ENCODE measurements around the gene SORCS2. TPM values are rescaled to one million over a fixed set of nuclear protein-coding genes. Genes with fewer than 3 reads are reported as not detected.

Gene SORCS2
- total and polyA plus RNA-seq, 2 of the 8 experiments (the other 6 are each of a cell fraction or from before 2014, with no cell fraction given): 0.36 to 1.8 TPM

- TF ChIP-seq FOSL1 (IDR thresholded peaks at IDR 0.05; ENCODE audit: insufficient read depth, low read depth, low read length) (no peak), GTF2F1 (IDR thresholded peaks at IDR 0.05; ENCODE audit: borderline replicate concordance, low read depth, low read length) (no peak), CEBPB (IDR thresholded peaks at IDR 0.05; ENCODE audit: low read depth, low read length) (no peak), JUN (IDR thresholded peaks at IDR 0.05; ENCODE audit: low read depth, low read length) (no peak), TAF1 (IDR thresholded peaks at IDR 0.05; ENCODE audit: low read depth, low read length) (no peak)
Observed at GRCh38 chr4:7756561-7757355, 564.4 kb downstream of the SORCS2 start (continued).
